ENCODE measurements around the gene RELL2. TPM values are rescaled to one million over a fixed set of nuclear protein-coding genes. Genes with fewer than 3 reads are reported as not detected.

The RELL2 gene
- total RNA-seq, 1 experiment from 2014 or later: 9.8 TPM

DNA sequence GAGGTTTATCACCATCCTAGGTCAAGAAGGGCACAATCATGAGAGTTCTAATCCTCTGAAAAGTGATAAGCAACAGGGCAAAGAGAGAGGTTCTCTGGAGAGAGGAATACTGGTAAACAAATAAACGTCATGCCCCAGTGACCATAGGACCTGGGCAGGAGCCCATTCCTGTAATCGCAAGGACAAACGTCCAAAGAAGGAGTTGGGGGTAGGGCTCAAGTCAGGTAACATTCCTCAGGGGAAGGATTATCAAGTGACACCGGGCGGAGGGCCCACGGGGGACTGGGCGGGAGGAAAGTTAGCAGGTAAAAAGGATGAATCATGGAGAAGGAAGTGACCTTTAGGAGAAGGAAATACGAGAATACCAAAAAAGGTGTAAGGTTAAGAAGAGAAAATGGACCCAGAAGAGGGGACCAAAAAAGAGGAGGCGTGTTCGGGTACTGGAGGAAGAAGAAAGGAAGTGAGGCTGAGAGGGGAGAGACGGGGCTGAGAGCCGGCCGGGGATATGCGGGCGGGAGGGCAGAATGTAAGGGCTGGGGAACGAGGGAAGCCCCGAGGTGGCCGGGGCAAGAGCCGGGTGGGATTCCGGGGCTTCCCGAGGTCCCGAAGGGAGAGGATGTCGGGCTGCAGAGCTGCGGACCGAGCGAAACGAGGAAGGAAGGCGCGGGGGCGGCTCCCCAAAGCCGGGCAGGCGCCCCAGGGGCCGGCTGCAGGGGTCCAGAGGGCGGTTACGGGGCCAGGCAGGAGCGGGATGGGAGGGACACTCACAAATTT is 18.6 kb upstream of the RELL2 start:
- no peaks in the 10 kb centered on the region for H3K9me3 ChIP-seq (ENCODE audit: control insufficient read depth, low read depth, low read length)
- no peak overlapping the region; the same call in 1 of the 2 replicates for H3K14ac ChIP-seq (ENCODE audit: insufficient read depth, low read length)
- no peak overlapping the region for H3K56ac ChIP-seq (ENCODE audit: insufficient read length, low read depth, low read length)
- Mint-ChIP-seq H3K27ac (peak overlapping the region; percentile 96 to 99 (median 96)), H3K27me3 (ENCODE audit: low read depth) (no peaks in the 10 kb centered on the region), H3K4me1 (peaks cover 38 to 43% of the 10 kb centered on the region in 2 experiments), H3K36me3 (ENCODE audit: insufficient read depth in 1 of 3, low read depth in 3 of 3) (peaks cover 5 to 28% (median 20%) of the 10 kb centered on the region in 3 experiments; a peak in 5 of 7 replicates), H3K9me3 (peaks cover 0 to 3% of the 10 kb centered on the region in 2 experiments; a peak in 1 of 5 replicates), H3K4me3 (peak overlapping the region; percentile 91 to 98)
- no peak overlapping the region for H2AK5ac ChIP-seq (ENCODE audit: insufficient read length, low read length)
- no peaks in the 10 kb centered on the region for H4K20me1 ChIP-seq (ENCODE audit: control insufficient read depth, insufficient read depth, insufficient read length)
- H3K18ac ChIP-seq (ENCODE audit: insufficient read length, low read depth, low read length): no peak overlapping the region
- peak overlapping the region; percentile 52 for H3K9ac ChIP-seq (ENCODE audit: extremely low read depth, insufficient read length, low read length)
- H4K5ac ChIP-seq (ENCODE audit: insufficient read length, low read depth, low read length): no peak overlapping the region
- H2BK5ac ChIP-seq (ENCODE audit: insufficient read length, low read length): no peak overlapping the region
- H4K8ac ChIP-seq (replicated peaks; ENCODE audit: insufficient read length, low read depth, low read length): no peak overlapping the region
- H2AFZ ChIP-seq (ENCODE audit: low read length): no peak overlapping the region
- TF ChIP-seq, protein P1, sequence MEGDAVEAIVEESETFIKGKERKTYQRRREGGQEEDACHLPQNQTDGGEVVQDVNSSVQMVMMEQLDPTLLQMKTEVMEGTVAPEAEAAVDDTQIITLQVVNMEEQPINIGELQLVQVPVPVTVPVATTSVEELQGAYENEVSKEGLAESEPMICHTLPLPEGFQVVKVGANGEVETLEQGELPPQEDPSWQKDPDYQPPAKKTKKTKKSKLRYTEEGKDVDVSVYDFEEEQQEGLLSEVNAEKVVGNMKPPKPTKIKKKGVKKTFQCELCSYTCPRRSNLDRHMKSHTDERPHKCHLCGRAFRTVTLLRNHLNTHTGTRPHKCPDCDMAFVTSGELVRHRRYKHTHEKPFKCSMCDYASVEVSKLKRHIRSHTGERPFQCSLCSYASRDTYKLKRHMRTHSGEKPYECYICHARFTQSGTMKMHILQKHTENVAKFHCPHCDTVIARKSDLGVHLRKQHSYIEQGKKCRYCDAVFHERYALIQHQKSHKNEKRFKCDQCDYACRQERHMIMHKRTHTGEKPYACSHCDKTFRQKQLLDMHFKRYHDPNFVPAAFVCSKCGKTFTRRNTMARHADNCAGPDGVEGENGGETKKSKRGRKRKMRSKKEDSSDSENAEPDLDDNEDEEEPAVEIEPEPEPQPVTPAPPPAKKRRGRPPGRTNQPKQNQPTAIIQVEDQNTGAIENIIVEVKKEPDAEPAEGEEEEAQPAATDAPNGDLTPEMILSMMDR (conservative IDR thresholded peaks at IDR 0.05): no peak
- H4K91ac ChIP-seq (ENCODE audit: insufficient read length, low read depth, low read length): no peak overlapping the region
- H2BK20ac ChIP-seq (ENCODE audit: low read depth, low read length, poor library complexity, severe bottlenecking): no peak overlapping the region
- DNase-seq: peak; percentile 72
- peaks cover 13% of the 10 kb centered on the region; the same call in 1 of the 2 replicates for H3K79me2 ChIP-seq (ENCODE audit: insufficient read depth, low read length)
- no peak overlapping the region for H2BK120ac ChIP-seq (ENCODE audit: low read depth, low read length, poor library complexity, severe bottlenecking)
- no peaks in the 10 kb centered on the region for H3K23me2 ChIP-seq (ENCODE audit: insufficient read length, low read depth, low read length, poor library complexity, severe bottlenecking)
- peak overlapping the region; percentile 86 for H3K4me2 ChIP-seq (ENCODE audit: insufficient read depth, insufficient read length, low read length)
- H3K4ac ChIP-seq (ENCODE audit: low read depth, low read length): no peak overlapping the region
- peaks cover 2% of the 10 kb centered on the region for H3K4me1 ChIP-seq (ENCODE audit: insufficient read depth, low read length)
- H3K79me1 ChIP-seq (ENCODE audit: insufficient read depth, low read depth, low read length, poor library complexity, severe bottlenecking): no peaks in the 10 kb centered on the region
- H3T11ph ChIP-seq (ENCODE audit: low read length): no peak overlapping the region
- no peak overlapping the region for H2BK15ac ChIP-seq (ENCODE audit: low read depth, low read length)
- no peak overlapping the region for H3K23ac ChIP-seq (ENCODE audit: insufficient read length, low read depth, low read length)
- H3K27me3 ChIP-seq (ENCODE audit: insufficient read depth, low read length): no peaks in the 10 kb centered on the region
- no peak overlapping the region for H3K27ac ChIP-seq (ENCODE audit: insufficient read length, low read depth, low read length)
- H2BK12ac ChIP-seq (ENCODE audit: insufficient read length, low read depth, low read length): no peak overlapping the region
- WGBS (ENCODE audit: extremely low coverage, insufficient read length, low lambda C conversion rate): no CpG with 5 or more reads among the region's 36 CpGs
